Myocyte (in vitro differentiated cells): Measurements from ENCODE around the gene PRR15L. TPM values are rescaled to one million over a fixed set of nuclear protein-coding genes. Genes with fewer than 3 reads are reported as not detected.

Source experiments
- DNase-seq: peaks from one replicate; pipeline ENCODE4 v3.0.0-alpha.2; 2012; ENCODE audit warnings: low read depth
- total RNA-seq: library from RNA; depleted of rRNA; stranded (reverse); fragments of >200 nt; gene quantifications from 2 replicates; pipeline ENCODE4 v1.2.3, GENCODE V29; 2014

Gene PRR15L
- total RNA-seq, 1 donor from 2014 or later, result not detected

DNA sequence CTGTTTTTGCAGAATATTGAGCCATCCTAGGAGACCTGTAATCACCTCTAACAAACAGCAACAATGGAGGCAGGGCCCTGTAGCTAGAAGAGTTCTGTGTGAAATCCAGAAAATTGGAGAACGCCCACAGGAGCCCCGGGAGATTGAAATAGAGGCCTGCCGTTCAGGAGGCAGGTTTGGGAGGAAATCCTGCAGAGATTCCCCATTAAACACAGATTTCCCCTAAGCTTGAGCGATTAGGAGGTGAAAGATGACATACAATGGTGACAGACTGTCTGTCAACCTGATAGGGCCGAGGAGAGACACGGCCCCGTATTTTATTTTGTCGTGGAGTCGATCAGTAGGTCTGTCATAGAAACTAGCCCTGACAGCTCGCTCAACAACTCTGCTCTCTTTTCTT, 31.5 kb upstream of the PRR15L start:
- DNase-seq, result no peak

DNA sequence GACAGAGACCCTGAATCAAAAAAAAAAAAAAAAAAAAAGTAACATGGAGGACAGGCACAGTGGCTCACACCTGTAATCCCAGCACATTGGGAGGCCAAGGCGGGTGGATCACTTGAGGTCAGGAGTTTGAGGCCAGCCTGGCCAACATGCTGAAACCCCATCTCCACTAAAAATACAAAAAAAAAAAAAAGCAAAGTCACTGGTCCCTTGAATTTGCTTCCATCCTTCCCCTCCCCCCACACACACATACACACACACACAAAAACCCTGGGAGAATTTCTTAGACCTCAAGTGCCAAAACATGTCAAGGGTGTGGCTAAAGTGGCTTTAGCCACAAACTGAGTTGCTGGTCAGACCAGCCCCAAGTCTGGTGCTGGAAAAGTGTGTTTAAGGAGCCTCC, 30.8 kb upstream of the PRR15L start:
- peak; percentile 82 for DNase-seq

DNA sequence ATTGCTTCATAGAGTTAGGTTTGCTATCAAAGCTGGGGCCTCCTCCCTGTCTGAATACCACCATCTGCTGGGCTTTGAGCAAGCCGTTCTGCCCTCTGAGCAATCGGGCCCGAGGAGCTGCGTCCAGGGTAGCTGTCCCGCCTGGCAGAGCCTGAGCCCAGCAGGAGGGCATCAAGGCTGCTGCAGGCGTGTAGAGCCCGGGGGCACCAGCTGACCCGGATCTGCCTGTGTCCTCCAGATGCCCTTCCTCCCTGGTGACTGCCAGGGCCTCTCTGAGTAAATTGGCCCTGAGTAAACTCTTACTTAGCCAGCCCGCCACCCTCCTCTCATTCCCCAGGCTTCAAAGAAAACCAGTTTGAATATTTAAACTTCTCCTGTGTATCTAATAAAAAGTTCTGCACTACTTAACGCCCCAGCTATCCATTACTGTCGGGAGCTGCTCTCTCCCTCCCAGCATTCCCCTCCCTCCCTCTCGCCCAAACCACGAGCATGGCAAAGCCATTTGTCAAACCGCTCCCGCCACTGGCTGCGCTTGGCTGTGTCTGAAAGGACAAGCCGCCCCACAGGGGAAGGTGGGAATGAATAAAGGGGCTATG, 29.7 kb upstream of the PRR15L start:
- peak; percentile 78 for DNase-seq

DNA sequence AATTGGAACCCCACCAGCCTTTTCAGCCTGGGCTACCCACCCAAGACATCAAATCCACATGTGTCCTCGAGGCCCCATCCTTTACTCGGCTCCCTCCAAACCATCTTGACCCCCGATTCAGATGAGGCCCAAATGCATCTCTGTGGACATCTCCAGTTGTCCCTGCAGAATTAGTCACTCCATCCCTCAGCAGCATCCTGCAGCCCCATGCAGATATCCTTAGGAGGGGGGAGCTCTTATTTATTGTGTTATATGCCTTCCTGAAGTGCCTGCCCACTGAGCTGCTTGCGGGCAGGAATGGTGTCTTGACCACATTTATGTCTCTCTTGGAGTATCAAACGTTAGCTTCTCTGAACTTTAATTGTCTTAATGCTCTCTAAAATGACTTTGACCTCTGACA, 28.8 kb upstream of the PRR15L start:
- DNase-seq, result no peak

DNA sequence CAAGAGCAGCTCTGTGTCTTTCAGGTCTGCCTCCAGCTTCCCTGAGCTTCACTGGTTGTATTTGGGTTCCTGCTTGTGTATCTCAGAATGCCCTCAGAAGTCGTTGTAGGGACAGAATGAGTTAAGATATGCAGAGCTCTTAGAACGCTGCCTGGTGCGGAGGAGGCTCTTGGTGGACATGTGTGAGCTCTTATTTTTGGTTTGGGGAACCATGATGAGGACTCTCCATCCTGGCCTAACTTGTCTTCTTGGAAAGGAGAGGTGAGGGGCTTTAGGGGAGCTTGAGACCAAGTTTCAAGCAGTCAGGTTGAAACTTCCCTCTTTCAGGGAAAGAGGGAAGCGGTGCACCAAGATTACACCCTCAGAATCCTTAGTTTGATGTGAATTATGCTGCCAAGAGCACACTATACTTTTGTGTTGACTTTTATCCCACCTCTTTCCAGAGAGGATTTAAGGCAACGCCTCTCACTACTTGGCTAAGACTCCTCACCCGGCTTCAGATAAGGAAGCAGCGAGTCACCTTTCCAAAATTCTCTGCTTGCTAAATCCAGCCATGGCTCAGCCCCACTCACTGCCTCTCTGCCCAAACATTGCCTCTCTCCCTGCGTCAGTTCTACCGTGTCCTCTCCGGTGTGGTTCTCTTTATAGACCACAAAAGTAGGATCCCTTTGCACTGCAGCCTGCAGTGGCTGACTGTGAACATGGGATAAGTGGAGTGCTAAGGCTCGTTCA, 26.0 kb upstream of the PRR15L start:
- DNase-seq, result peak; percentile 87

DNA sequence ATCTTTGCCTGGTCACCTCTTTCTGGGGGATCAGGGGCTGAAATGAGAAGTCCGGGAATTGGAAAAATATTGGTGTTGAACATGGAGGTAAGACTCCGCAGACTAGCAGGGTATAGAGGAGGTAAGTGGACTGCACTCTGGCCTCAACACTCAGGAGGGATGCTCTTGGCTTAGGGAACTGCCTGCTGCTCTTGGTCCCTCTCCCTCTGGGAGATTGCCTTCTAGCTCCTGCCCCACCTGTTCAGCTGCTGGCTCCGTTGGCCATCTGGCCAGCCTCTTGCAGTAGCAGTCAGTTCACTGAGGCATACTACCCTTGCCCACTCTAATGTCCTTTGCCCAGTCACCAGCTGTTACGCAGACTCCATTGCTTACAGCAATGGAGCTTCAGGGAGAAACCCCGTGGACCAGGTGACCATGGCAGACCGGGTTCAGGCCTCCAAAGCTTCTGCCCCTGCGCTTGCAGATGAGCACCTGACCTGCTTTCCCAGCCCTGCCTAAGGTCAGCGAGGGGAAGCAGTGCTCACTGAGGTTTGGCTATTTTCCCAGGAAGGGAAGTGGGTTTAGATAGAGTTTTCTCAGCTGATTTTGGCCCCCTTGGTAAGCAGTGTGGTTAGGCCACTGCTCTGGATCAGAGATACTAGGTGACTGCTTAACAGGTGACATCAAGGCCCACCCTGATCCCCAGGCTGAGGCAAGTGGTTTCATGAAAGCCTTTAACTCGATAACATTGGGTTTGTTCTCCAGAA, 25.1 kb upstream of the PRR15L start:
- peak; percentile 78 for DNase-seq

DNA sequence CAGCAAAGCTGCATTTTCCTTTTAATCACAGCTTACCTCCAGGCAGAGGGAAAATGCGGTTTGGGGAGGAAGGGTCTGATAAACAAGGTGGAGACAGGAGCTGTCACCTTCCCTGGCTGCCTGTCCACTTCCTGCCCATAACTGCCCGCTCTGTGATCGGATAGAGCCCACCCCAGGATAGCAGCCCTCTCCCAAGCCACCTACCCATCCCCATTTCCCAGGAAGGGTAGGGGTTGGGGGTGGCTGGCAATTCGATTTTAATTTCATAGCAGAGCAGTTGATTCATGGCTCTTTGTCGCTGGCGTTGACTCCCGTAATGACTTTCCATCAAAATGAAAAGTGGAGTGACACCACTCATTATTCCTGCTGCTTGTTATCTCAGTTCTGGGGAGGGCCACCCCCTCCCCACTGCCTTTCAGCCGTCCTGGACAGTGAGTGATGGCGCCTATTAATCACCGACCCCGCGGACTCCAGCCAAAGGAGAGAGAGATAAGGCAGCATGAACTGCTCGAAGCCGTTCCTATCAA, 24.5 kb upstream of the PRR15L start:
- no peak for DNase-seq

DNA sequence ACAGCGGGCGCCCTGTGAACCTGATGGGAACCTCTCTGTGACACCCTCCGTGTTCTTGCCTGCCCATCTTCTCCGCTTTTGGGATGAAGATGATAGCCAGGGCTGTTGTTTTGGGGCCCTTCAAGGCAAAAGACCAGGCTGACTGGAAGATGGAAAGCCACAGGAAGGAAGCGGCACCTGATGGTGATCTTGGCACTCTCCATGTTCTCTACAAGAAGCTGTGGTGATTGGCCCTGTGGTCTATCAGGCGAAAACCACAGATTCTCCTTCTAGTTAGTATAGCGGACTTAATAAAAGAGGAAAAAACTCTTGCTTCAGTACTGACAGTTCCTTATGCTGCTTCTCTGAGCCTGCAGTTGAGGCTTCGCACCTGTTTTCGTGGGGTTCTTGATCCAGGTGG, 23.8 kb upstream of the PRR15L start:
- no peak for DNase-seq

DNA sequence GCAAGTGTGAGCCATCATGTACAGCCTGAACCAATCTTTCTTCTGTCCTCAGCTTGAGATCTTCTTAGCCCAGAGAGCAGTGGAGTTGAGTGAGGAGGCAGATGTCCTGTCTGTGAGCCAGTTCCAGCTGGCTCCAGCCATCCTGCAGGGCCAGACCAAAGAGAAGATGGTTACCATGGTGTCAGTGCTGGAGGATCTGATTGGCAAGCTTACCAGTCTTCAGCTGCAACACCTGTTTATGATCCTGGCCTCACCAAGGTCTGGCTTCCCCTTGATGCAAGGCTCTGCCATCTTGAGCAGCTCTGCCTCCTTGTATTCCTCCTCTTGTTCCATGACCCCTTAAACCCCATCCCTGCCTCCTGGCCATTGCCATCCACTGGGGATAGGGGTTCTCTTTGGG, 22.9 kb upstream of the PRR15L start:
- DNase-seq, result no peak

DNA sequence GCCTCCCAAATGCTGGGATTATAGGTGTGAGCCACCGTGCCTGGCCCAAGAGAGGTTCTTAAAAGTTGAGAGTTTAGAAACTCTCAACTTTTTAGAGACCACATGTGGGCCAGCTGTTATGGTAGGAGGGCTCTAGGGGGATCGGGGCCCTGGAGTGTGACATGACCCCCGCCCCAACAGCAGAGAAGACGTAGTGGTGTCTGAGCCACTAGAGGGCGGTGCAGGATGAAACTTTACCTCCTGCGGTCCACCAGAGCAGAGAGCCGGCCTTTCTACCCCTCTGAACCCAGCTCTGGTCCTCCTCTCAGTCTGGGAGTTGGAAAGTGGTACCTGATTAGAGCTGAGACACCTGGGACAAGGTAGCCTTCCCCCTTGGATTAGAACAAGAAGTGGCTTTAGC, 20.6 kb upstream of the PRR15L start:
- DNase-seq, result peak; percentile 74

DNA sequence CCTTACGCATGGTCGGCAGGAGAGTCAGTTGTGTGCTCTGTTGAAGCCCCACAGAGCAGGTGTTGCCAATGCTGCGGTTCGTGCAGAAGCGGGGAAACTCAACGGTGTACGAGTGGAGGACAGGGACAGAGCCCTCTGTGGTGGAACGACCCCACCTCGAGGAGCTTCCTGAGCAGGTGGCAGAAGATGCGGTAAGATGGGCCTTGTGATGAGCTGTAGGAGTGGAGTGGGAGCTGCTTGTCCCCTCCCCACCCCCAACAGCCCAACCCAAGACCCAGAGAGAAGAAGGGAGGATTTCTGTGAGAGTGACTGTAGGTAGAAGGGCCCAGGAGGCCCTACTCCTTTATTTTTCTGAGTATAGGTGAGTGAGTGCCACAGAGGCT, 18.1 kb upstream of the PRR15L start:
- no peak for DNase-seq

DNA sequence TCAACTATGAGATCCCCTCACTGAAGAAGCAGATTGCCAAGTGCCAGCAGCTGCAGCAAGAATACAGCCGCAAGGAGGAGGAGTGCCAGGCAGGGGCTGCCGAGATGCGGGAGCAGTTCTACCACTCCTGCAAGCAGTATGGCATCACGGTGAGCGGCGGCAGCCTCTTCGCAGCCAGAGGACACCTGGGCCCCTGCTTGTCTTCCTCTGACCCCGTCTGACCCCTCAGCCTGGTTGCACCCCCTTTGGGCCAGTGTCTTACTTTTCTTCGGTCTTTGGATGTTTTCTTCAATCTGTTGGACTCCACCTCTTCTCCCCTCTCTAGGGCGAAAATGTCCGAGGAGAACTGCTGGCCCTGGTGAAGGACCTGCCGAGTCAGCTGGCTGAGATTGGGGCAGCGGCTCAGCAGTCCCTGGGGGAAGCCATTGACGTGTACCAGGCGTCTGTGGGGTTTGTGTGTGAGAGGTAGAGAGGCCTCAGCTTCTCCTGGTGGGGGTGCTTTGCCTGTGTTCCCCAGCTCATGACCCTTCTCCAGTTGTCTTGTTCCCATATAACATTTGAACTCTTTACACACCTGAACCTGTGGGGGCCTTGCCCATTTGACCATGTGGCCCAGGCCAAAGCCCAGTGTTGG, 17.6 kb upstream of the PRR15L start:
- DNase-seq, result no peak

DNA sequence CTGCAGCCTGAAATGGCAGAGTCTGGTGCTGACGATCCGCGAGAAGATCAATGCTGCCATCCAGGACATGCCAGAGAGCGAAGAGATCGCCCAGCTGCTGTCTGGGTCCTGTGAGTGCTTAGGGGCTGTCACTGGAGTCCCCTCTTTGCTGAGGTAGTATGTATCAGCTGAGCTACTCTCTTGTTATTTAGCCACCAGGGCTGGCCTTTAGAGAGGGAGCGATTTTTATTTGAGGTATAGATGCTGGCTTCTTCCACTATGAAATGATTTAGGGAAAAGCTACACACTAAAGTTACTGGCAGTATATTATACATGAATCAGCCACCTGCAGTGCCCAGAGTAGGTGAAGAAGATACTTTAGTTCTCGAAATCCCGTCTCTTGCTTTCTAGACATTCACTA, 15.9 kb upstream of the PRR15L start:
- no peak for DNase-seq

DNA sequence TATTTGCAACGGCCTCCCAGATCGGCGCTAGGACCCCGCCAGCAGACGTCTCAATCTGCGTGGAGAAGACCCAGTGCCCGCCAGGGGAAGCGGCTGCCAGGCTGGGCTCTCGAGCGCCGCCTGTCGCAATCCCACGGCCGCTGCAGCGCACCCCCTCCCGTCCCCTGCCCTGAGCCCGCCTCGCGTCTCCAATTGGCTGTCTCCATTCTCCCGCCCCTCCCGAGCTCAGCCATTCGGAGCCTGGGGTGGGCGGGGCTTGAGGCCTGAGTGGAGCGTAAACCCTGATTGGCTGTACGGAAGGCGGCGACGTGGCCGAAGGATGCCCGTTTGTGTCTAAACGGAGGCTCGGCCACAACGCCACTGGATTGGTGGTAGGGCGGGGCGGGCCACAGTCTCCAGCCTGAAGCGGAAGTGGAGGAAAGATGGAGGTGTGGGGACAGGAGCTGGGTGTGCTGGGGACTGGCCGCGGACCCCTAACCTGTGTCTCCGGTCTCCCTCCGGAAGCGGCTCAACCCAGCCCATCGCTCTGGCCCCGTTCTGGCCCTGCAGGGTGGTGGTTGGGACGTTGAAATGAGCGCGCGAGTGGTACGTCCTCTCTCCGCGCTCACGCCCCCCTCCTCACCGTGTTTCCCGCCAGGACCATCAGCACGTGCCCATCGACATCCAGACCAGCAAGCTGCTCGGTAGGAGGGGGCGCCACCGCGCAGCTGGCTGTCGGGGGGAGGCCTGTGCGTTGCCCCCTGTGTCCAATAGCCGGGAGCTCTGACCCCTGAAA, 13.2 kb upstream of the PRR15L start, which contains the start of gene CDK5RAP3:
TSS of gene CDK5RAP3 (plus strand) at position 389 of the 775 bp plus-strand sequence. CDS start at position 423, 34 bp downstream.
- peak; percentile 100 for DNase-seq

DNA sequence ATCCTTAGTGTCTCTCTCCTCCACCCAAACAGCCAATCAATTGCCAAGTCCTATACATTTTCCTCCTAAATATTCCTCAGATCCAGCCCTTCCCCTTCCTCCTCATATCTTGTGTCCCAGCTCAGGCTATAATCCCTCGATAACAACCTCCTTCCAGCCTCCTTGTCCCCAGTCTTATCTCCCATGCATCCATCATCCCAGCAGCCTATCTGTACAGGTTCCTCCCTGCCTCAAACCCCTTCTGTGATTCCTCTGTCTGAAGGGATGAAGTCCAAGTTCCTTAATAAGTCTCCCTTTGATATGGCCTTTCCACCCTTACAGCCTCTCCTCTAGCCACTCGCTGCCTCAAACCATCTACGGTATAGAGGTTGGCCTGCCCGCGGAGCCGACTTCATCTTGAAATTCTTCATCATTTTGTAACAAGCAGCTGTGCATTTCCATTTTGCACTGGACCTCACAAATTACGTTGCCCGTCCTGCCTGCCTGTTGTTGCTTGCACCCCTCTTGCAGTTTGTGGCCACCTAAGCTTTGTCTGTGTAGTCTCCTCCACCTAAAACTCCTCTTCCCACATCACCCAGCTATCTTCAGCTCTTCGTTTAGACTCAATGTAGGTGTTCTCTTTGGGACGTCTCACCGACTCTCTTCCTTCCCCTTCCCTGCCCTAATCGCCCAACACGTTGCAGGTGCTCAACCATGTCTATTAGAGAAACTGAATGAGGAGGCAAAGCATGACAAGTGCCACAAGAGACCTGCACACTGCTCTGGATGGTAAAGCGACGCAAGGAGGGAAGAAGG, 12.4 kb upstream of the PRR15L start:
- no peak for DNase-seq

DNA sequence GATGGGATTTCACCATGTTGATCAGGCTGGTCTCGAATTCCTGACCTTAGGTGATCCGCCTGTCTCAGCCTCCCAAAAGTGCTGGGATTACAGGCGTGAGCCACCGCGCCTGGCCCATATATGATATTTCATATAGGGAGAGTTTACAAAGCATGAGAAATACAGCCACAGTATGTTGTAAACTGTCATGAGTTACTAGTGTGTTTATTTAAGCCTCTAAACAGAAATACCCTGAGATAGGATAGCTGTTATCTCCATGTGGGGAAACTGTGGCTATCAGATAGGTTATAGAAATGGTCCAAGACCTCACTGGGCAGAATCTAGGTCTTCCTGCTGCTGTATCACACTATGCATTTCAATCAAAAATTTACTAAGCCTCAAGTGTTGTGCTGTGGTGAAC, 11.2 kb upstream of the PRR15L start:
- DNase-seq, result no peak

DNA sequence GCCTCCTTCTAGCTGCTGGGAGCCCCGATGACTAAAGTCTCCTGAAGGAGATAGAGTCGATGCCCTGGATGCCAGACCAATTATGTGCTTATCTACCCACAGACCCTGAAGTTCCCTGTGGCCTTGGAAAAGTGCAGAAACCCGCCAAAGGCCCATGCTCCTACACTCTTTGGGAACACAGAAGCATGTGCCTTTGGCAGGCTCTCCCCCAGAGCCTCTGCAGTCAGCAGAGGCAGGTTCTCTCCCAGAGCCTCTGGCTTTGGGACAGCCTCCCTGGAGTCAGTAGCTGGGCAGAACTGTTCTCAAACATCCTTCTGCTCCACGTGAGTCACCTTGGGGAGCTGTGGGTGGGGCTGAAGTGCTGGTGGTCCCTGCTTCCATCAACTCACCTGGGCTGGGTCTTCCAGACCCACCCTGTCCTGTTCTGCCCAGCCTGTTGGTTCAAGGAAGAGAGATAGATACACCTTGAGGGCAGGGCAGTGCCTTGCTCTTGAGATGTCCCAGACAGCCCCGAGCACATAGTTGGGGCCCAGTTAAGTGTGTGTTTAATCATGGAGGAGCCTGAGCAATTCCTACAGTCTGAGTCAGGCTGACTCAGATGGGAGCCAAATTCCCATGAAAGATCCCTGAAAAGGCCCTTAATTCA, 10.0 kb upstream of the PRR15L start:
- no peak for DNase-seq

DNA sequence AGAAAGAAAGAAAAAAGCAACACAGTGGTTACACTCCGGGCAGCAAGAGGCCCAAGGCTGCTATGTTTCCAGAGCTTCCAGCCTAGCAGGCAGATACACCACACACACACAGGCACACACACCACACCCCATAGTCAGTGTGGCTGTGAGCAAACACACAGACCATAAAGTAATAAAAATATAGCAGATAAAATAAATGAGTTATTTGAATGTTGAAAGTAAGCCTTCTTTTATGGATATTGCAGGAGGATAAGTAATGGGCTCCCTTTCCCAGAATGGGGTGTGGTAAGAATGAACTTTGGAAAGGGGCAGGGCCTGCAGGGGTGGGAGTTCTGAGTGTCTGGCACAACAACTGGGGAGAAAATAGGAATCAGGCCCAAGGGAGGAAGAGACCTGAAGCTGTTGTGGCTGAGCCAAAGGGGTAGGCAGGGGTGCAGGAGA, 8.4 kb upstream of the PRR15L start:
- DNase-seq, result no peak

DNA sequence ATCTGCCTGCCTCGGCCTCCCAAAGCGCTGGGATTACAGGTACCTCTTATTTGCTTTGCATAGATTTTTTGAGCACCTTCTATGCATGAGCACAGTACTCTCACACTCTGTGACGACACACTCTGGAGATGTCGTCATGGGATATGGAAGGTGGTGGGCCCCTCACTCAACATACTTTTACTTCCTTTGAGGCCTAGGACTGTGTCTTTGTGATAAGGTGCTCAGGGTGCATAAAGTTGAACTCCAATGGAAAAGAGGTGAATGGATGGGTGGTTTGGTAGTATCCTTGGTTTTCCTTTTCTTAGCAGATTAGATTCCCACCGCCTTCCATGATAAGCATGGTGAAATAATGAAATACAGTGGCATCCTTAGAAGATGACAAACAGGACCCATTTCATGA, 7.2 kb upstream of the PRR15L start:
- no peak for DNase-seq

DNA sequence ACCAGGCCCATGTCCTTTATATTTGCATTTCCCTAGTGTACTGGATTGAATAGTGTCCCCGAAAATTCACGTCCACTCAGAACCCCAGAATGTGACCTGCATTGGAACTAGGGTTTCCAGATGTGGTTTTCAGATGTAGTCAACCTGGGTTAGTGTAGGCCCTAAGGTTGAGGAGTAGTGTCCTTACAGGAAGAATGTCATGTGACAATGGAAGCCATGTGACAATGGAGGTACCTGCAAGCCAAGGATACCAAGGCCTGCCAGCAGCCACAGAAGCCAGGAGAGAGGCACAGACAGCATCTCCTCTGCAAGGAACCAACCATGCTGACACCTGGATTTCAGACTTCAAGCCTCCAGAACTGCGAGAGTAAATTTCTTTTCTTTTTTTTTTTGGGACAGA, 5.2 kb upstream of the PRR15L start:
- no peak for DNase-seq
